GM18508 (cell line): ENCODE measurements around the gene ZNF598.
"Not testable (repeated sequence)": the region's sequence is repeated elsewhere in the genome, so short reads cannot be mapped to it uniquely, and the experiment has no call there.

Experiments used
- ATAC-seq: cut with Tn5 transposase; IDR thresholded peaks from one replicate; pipeline ENCODE4 v1.9.1; 2021; ENCODE audit warnings: moderate number of reproducible peaks; ENCODE audit not compliant: insufficient read depth, unreplicated experiment

The ZNF598 gene

GRCh38 chr16:2040787-2041522, 31.3 kb upstream of the ZNF598 start:
- no peak for ATAC-seq

GRCh38 chr16:2040041-2040786, 30.6 kb upstream of the ZNF598 start:
- ATAC-seq, result no peak

- ATAC-seq, result no peak
Observed at GRCh38 chr16:2039274-2040031, 29.8 kb upstream of the ZNF598 start.

- ATAC-seq, result no peak
Observed at GRCh38 chr16:2038382-2039231, 29.0 kb upstream of the ZNF598 start.

GRCh38 chr16:2037647-2038381, 28.2 kb upstream of the ZNF598 start:
- ATAC-seq, result no peak

- no peak for ATAC-seq
Observed at GRCh38 chr16:2037115-2037514, 27.5 kb upstream of the ZNF598 start.

- ATAC-seq, result no peak
Observed at GRCh38 chr16:2036200-2036966, 26.8 kb upstream of the ZNF598 start.

- ATAC-seq, result no peak
Observed at GRCh38 chr16:2035431-2036199, 26.0 kb upstream of the ZNF598 start.

- no peak for ATAC-seq
Observed at GRCh38 chr16:2034696-2035430, 25.2 kb upstream of the ZNF598 start.

- not testable (repeated sequence) for ATAC-seq
Observed at GRCh38 chr16:2033909-2034695, 24.5 kb upstream of the ZNF598 start.

- no peak for ATAC-seq
Observed at GRCh38 chr16:2033057-2033908, 23.7 kb upstream of the ZNF598 start.

GRCh38 chr16:2032285-2033056, 22.9 kb upstream of the ZNF598 start:
- ATAC-seq, result no peak

- no peak for ATAC-seq
Observed at GRCh38 chr16:2031081-2031577, 21.5 kb upstream of the ZNF598 start.

GRCh38 chr16:2030036-2030435, 20.4 kb upstream of the ZNF598 start:
- ATAC-seq, result no peak

GRCh38 chr16:2029350-2029749, 19.7 kb upstream of the ZNF598 start:
- no peak for ATAC-seq
